ENCODE results near the gene CPXM2. TPM values are rescaled to one million over a fixed set of nuclear protein-coding genes. Genes with fewer than 3 reads are reported as not detected.
"Not testable (repeated sequence)": the region's sequence is repeated elsewhere in the genome, so short reads cannot be mapped to it uniquely, and the experiment has no call there.

The CPXM2 gene
- polyA plus RNA-seq, 6 donors from 2014 or later: 0.11 TPM; not detected in 5

GRCh38 chr10:123743441-123744223, 148.0 kb downstream of the CPXM2 start:
- Mint-ChIP-seq H3K27ac (no peak overlapping the region), H3K9me3 (peaks cover 0 to 4% (median 3%) of the 10 kb centered on the region in 7 donors), H3K36me3 (no peaks in the 10 kb centered on the region), H3K4me3 (no peak overlapping the region), H3K27me3 (peaks cover 14 to 23% (median 14%) of the 10 kb centered on the region in 3 donors), H3K4me1 (no peaks in the 10 kb centered on the region)
- DNase-seq (no peak), ATAC-seq (ENCODE audit: low read depth in 2 of 2) (no peak)

- Mint-ChIP-seq H3K4me1 (no peaks in the 10 kb centered on the region), H3K27ac (no peak overlapping the region), H3K4me3 (no peak overlapping the region), H3K27me3 (peaks cover 14 to 18% (median 14%) of the 10 kb centered on the region in 3 donors), H3K36me3 (no peaks in the 10 kb centered on the region), H3K9me3 (peaks cover 0 to 7% (median 5%) of the 10 kb centered on the region in 7 donors)
- no peak for ATAC-seq (ENCODE audit: low read depth in 2 of 2)
- DNase-seq: no peak
Observed at GRCh38 chr10:123742751-123743440, 148.7 kb downstream of the CPXM2 start.

GRCh38 chr10:123741711-123742110, 149.9 kb downstream of the CPXM2 start:
- H3K4me1 Mint-ChIP-seq: no peaks in the 10 kb centered on the region
- no peak overlapping the region for H3K27ac Mint-ChIP-seq
- peaks cover 0 to 12% (median 6%) of the 10 kb centered on the region in 7 donors for H3K9me3 Mint-ChIP-seq
- H3K36me3 Mint-ChIP-seq: no peaks in the 10 kb centered on the region
- ATAC-seq (ENCODE audit: low read depth in 2 of 2): no peak
- peaks cover 13 to 18% (median 14%) of the 10 kb centered on the region in 3 donors for H3K27me3 Mint-ChIP-seq
- H3K4me3 Mint-ChIP-seq: no peak overlapping the region
- DNase-seq: no peak

- no peak for DNase-seq
- Mint-ChIP-seq H3K4me1 (no peaks in the 10 kb centered on the region), H3K27me3 (peaks cover 9 to 18% (median 9%) of the 10 kb centered on the region in 3 donors), H3K36me3 (no peaks in the 10 kb centered on the region), H3K27ac (peak overlapping the region in 1 of 6 donors; percentile 39), H3K9me3 (peaks cover 0 to 12% (median 6%) of the 10 kb centered on the region in 7 donors), H3K4me3 (no peak overlapping the region)
- no peak for ATAC-seq (ENCODE audit: low read depth in 2 of 2)
Observed at GRCh38 chr10:123741146-123741545, 150.5 kb downstream of the CPXM2 start.

GRCh38 chr10:123736917-123737316, 154.7 kb downstream of the CPXM2 start:
- H3K27me3 Mint-ChIP-seq; H3K4me3 Mint-ChIP-seq; H3K4me1 Mint-ChIP-seq; H3K27ac Mint-ChIP-seq; ATAC-seq (ENCODE audit: low read depth in 2 of 2); DNase-seq; H3K36me3 Mint-ChIP-seq: not testable (repeated sequence)
- peaks cover 4 to 12% (median 5%) of the 10 kb centered on the region in 7 donors for H3K9me3 Mint-ChIP-seq

GRCh38 chr10:123729523-123729922, 162.1 kb downstream of the CPXM2 start:
- Mint-ChIP-seq H3K9me3 (peaks cover 0 to 5% (median 0%) of the 10 kb centered on the region in 7 donors), H3K27me3 (peaks cover 0 to 15% (median 7%) of the 10 kb centered on the region in 3 donors), H3K4me1 (no peaks in the 10 kb centered on the region), H3K4me3 (no peak overlapping the region), H3K36me3 (no peaks in the 10 kb centered on the region), H3K27ac (no peak overlapping the region)
- DNase-seq (no peak), ATAC-seq (ENCODE audit: low read depth in 2 of 2) (no peak)

GRCh38 chr10:123726836-123727235, 164.8 kb downstream of the CPXM2 start:
- no peak for DNase-seq

GRCh38 chr10:123726381-123726780, 165.2 kb downstream of the CPXM2 start:
- H3K27ac Mint-ChIP-seq: no peak overlapping the region
- no peak for DNase-seq
- peaks cover 0 to 6% (median 0%) of the 10 kb centered on the region in 7 donors for H3K9me3 Mint-ChIP-seq
- H3K27me3 Mint-ChIP-seq: peaks cover 6 to 35% (median 18%) of the 10 kb centered on the region in 3 donors
- H3K4me1 Mint-ChIP-seq: no peaks in the 10 kb centered on the region
- no peak for ATAC-seq (ENCODE audit: low read depth in 2 of 2)
- H3K36me3 Mint-ChIP-seq: no peaks in the 10 kb centered on the region
- H3K4me3 Mint-ChIP-seq: no peak overlapping the region

More at GRCh38 chr10:123726836-123727235, 164.8 kb downstream of the CPXM2 start:
- peaks cover 6 to 30% (median 14%) of the 10 kb centered on the region in 3 donors for H3K27me3 Mint-ChIP-seq
- no peaks in the 10 kb centered on the region for H3K4me1 Mint-ChIP-seq
- no peak overlapping the region for H3K27ac Mint-ChIP-seq
- peaks cover 0 to 6% (median 0%) of the 10 kb centered on the region in 7 donors for H3K9me3 Mint-ChIP-seq
- no peak overlapping the region for H3K4me3 Mint-ChIP-seq
- no peak for ATAC-seq (ENCODE audit: low read depth in 2 of 2)
- H3K36me3 Mint-ChIP-seq: no peaks in the 10 kb centered on the region

GRCh38 chr10:123724747-123725146, 166.9 kb downstream of the CPXM2 start:
- DNase-seq: no peak
- ATAC-seq (ENCODE audit: low read depth in 2 of 2): no peak
- peaks cover 6 to 46% (median 21%) of the 10 kb centered on the region in 3 donors for H3K27me3 Mint-ChIP-seq
- H3K9me3 Mint-ChIP-seq: peaks cover 0 to 4% (median 0%) of the 10 kb centered on the region in 7 donors
- no peak overlapping the region for H3K27ac Mint-ChIP-seq
- H3K4me3 Mint-ChIP-seq: no peak overlapping the region
- no peaks in the 10 kb centered on the region for H3K36me3 Mint-ChIP-seq
- H3K4me1 Mint-ChIP-seq: no peaks in the 10 kb centered on the region

GRCh38 chr10:123722351-123722750, 169.3 kb downstream of the CPXM2 start:
- Mint-ChIP-seq H3K4me3 (no peak overlapping the region), H3K27me3 (peaks cover 6 to 35% (median 14%) of the 10 kb centered on the region in 3 donors), H3K36me3 (no peaks in the 10 kb centered on the region), H3K27ac (no peak overlapping the region), H3K9me3 (peaks cover 0 to 8% (median 2%) of the 10 kb centered on the region in 7 donors), H3K4me1 (no peaks in the 10 kb centered on the region)
- DNase-seq: no peak
- ATAC-seq (ENCODE audit: low read depth in 2 of 2): no peak

GRCh38 chr10:123721441-123722049, 170.1 kb downstream of the CPXM2 start:
- H3K27ac Mint-ChIP-seq: no peak overlapping the region
- peaks cover 8 to 30% (median 14%) of the 10 kb centered on the region in 3 donors for H3K27me3 Mint-ChIP-seq
- no peaks in the 10 kb centered on the region for H3K36me3 Mint-ChIP-seq
- no peaks in the 10 kb centered on the region for H3K4me1 Mint-ChIP-seq
- H3K4me3 Mint-ChIP-seq: no peak overlapping the region
- DNase-seq (no peak), ATAC-seq (ENCODE audit: low read depth in 2 of 2) (no peak)
- peaks cover 0 to 8% (median 2%) of the 10 kb centered on the region in 7 donors for H3K9me3 Mint-ChIP-seq

- Mint-ChIP-seq H3K27ac (no peak overlapping the region), H3K36me3 (no peaks in the 10 kb centered on the region), H3K9me3 (peaks cover 0 to 8% (median 2%) of the 10 kb centered on the region in 7 donors), H3K4me1 (no peaks in the 10 kb centered on the region), H3K27me3 (peaks cover 16 to 37% (median 19%) of the 10 kb centered on the region in 3 donors), H3K4me3 (no peak overlapping the region)
- DNase-seq: no peak
- ATAC-seq (ENCODE audit: low read depth in 2 of 2): no peak
Observed at GRCh38 chr10:123720536-123720935, 171.1 kb downstream of the CPXM2 start.

GRCh38 chr10:123718544-123719060, 173.0 kb downstream of the CPXM2 start:
- no peak overlapping the region for H3K27ac Mint-ChIP-seq

More at GRCh38 chr10:123718544-123719060, 173.0 kb downstream of the CPXM2 start:
- Mint-ChIP-seq H3K27me3 (peaks cover 17 to 38% (median 24%) of the 10 kb centered on the region in 3 donors), H3K9me3 (peaks cover 0 to 14% (median 5%) of the 10 kb centered on the region in 7 donors), H3K36me3 (no peaks in the 10 kb centered on the region), H3K4me1 (no peaks in the 10 kb centered on the region), H3K4me3 (no peak overlapping the region)
- DNase-seq (no peak), ATAC-seq (ENCODE audit: low read depth in 2 of 2) (no peak)

Measured in naive B cell (primary cell).